Activated effector memory CD4-positive, alpha-beta T cell treated with Interleukin-2 at 50 U/mL for 16 hours (primary cell): ENCODE measurements around the gene NHSL2.
"Not testable (repeated sequence)": the region's sequence is repeated elsewhere in the genome, so short reads cannot be mapped to it uniquely, and the experiment has no call there.

Source experiments
- DNase-seq: peaks from one replicate; pipeline ENCODE4 v3.0.0-alpha.2; 2020

Gene NHSL2

DNA sequence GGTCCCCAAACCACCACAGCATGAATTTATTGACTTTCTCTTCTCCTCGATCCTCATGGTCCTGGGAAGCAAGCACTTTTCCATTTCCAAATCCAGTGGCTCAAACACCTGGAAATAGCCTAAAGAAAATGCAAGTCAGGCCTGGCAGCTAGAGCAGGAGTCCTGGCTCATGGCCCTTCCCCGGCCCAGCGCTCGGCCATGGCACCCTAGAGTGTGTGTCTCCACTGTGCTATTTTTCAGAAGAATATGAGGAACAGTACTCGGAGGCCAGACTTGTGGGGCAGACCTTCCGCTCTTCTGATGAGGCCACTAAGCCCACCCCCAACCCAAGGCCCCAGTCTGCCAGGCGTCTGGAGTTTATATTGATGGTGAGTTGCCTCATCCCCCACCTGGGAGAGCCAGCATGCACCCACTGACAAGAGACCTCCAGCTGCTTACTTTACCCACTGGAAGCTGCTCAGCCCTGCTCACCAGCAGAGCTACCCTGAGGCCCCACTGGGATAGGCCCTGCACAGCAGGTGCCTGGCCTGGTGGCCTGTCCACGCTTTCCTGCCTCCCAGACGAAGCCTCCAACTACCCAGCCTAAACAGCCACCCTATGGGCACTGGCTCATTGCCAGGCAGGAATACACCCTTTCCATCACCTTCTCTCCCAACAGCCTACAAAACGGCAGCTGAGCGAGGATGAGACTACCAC is 223.4 kb downstream of the NHSL2 start:
- no peak for DNase-seq

DNA sequence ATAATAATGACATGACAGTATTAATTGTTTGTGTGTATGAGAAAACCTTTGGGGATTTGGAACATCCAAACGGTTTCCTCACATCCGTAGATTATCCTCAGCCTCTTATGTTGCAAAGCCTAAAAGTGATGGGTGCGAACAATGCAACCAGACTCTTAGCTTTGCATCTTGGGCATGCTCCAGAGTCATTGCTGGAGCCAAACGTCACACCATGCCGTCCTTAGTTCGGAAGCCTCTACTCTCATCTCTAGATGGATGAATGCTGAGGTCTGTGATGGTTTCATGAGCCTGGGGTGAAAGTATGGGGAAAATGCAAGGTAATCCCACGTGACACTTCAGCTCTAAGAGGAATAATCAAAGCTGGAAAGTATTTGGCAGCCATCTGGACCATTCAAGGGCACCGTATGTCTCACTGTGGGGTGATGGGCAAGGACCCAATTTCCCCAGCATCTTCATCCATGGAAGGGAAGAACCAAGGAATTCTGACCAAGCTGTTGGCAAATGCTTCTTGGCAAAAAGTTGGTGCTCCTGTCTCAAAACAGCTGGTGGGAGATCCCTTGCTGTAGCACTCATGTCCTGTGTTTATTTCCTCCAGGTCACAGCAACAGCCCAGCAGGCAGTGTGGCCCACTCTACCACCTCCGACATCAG is 227.3 kb downstream of the NHSL2 start:
- DNase-seq = no peak

DNA sequence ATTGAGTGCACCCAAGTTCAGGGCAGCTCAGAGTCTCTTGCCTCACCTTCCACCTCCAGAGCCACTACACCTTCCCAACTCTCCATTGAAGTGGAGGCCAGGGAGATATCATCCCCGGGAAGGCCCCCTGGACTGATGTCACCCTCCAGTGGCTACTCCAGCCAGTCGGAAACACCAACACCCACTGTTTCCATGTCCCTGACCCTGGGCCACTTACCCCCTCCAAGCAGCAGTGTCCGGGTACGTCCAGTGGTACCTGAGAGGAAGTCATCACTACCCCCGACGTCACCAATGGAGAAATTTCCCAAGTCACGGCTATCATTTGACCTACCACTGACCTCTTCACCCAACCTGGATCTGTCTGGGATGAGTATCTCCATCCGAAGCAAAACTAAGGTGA is 228.9 kb downstream of the NHSL2 start:
- no peak for DNase-seq

DNA sequence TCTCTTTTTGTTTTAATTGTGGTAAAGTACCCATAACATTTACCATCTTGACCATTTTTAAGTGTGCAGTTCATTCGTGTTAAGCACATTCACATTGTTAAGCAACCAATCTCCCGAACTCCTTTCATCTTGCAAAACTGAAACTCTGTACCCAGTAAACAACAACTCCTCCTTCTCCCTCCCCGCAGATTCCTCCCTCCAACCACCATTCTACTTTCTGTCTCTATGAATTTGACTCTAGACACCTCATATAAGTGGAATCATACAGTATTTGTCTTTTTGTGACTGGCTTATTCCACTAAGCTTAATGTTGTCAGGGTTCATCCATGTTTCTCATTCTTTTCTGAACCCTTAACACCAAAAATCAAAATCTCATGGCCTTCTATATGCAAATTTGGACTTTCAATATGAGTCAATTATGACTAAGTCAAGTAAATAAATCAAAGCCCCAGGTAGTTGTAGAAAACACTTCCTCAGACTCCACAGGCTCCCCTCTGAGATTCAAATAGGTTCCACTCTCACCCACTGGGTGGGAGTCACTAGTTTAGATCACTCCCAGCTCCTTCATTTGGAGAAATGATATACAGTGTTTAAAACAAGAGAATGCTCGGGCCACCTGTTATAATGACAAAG is 230.8 kb downstream of the NHSL2 start:
- DNase-seq = no peak

DNA sequence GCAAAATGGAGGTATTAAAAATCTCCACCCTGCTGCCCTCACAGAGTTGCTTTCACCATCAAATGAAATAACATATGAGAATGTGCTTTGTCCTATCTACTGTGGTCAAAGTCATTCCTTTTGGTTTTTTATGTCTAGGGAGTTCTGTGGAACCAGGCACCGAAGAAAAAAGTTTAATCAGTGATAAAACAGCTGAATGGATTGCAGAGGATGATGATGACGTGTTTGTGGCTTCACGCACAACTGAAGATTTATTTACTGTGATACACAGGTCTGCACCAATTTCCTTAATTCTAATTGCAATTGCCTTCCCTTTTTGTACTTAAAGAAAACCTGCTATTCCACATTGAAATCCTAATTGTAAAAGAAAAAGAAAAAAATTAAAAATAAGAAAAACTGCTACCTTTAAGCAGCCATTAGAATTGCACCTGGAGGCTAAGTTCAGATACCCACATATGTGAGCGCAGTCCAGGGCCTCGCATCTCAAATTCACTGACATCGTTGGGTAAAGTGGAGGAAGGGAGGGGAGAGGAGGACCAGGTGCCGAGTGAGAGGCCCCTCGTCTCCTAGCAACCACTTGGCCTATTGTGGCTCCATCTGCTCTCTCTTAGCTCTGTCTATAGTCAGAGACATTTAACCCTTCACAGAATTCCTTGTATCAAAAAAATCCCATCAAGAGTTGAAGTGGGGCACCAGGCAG is 231.6 kb downstream of the NHSL2 start:
- no peak for DNase-seq

DNA sequence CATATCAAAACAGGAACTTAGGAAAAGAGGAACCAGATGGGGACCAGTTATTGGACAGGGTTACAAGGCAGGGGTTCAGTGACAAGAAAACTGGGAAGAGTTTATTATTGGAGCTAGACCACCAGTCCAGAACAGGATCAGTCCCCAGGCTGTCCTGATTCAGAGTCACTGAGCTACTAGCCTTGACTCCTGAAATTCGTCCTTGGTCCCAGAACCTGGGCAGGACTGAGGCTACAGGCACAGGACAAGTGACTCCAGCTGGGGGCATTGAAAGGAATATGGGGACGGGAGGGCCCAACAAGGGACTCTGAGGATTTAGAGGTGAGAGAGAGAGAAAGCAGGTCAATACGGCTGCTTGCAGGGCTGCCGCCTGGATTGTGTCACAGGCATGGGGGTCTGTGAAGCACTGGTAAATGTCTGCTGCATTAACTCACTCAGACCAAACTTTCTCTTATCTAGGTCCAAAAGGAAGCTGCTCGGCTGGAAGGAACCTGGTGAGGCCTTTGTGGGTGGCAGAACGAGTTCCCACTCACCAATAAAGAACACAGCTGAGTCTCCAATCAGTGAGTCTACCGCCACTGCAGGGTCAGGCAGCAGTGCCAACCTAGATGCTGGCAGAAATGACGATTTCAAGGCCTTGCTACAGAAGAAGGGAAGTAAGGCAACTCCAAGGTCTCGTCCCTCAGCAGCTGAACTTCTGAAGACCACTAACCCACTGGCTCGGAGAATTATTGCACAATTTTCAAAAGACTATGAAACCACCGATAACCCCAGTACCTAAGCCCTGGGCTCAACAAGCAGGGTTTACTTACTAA is 232.4 kb downstream of the NHSL2 start:
- no peak for DNase-seq

DNA sequence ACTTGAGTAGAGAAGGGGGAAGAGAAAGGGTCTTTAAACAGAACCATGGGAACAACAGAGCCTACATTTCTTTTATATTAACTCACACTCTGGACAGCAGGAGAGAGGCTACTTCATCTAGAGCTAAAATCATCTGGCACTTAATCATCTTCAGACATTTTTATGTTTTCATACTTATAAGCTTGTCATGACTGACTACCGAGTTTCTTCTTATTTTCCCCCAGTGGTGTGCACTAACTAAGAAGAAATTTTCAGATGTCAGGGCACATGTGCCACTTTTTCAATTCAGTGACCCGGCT is 232.9 kb downstream of the NHSL2 start:
- DNase-seq = no peak

DNA sequence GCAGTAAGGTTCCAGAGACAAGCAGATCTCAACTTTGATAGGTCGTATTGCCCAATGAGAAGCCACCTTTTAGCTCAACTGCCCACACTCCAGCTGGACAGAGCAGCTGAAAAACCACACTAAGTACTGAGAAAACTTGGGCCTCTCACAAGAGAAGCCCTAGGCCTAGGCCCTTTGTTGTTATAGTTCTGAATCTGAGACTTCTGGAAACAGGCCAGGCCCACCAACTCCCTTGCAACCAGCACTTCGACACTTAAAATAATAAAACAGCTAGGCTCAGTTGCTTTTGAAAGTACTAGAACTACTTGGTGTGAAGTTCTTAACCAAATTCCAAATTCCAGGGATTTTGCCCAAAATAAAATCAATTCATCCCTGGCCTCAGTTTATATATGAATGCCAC is 234.5 kb downstream of the NHSL2 start:
- DNase-seq = no peak

DNA sequence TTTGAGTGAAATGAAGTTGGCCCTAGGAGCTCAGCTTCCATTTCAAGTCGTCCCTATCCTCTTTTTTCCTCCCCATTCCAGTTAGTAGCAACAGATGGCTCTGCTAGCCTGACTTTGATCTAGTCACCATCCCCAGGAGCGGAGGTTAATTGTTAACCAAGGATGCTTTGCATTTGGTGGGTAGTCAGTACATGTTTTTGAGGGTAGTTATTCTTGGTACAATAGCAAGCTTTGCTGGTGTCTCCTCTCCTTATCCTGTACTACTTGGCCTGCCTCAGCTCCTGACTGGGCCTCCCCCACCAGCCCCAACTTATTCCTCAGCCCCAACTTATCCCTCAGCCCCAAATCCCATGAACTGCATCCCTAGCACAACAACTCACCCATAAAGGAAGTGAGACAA is 235.9 kb downstream of the NHSL2 start:
- DNase-seq = no peak

DNA sequence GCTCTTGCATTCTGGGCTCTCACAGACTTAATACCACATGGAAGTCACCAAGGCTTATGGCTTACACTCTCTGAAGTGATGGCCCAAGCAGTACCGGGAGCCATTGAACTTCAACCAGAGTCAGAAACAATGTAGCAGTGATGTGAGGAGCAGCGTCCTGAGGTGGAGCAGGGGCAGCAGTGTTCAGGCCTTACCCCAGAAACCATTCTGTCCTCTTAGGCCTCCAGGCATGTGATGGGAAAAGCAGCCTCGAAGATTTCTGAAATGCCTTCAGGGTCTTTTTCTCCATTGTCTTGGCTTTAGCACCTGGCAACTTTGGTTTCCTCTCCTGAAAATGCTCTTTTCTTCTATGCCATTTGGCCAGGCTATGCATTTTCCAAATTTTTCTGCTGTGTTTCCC is 248.1 kb downstream of the NHSL2 start:
- DNase-seq = no peak

DNA sequence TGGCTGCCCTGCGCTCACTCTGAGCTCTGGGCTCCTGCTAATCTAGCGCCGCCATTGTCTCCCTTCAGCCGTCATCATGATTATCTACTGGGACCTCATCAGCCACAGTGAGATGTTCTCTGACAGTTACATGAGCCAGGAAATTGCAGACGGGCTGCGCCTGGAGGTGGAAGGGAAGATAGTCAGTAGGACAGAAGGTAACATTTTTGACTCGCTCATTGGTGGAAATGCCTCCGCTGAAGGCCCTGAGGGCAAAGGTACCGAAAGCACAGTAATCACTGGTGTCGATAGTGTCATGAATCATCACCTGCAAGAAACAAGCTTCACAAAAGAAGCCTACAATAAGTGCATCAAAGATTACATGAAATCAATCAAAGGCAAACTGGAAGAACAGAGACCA is 249.1 kb downstream of the NHSL2 start:
- no peak for DNase-seq

DNA sequence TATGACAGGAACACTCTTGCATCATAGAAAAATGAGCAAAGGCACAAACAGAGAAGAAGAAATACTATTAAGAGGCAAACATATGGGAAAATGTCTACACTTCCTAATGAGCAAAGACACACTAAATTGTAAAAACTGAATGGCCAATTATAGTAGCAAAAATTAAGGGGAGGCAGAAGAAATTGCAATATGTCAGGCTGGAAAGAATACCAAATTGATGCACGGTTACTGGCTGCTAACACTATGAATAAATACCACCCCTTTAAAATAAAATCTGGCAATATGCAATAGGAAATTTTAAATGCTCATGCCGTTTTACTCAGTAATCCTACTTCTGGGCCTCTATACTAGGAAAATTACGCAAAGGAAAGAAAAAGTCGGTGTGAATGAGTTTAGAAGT is 254.9 kb downstream of the NHSL2 start:
- DNase-seq = no peak

DNA sequence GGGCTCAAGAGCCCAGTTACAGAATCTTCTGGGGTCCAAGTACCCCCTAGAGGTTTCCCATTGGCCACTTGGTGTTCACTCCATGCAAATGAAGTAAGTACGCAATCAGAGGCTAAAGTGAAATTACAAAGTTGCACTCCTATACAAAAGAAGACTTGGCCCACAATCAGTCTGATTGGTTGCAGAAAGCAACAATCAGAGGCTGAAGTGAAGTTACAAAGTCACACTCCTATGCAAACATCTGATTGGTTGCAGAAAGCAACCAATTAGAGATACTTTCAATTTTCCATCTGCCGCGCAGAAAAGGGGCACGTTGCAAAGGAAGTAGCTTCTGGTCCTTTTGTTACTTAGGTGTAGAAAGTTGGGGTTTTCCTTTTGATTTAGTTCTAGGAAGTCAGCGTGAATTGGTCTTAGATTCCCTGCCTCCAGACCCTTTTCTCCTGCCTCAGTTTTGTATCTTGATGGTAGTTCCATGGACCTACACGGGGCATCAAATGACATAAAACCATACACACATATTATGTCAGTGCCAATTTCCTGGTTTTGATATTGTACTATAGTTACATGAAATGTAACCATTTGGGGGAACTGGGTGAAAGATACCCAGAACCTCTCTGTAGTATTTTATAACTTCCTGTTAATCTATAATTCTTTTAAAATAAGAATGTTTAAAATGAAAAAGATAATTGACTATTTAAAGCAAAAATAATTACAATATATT is 258.5 kb downstream of the NHSL2 start:
- DNase-seq = peak; percentile 10

DNA sequence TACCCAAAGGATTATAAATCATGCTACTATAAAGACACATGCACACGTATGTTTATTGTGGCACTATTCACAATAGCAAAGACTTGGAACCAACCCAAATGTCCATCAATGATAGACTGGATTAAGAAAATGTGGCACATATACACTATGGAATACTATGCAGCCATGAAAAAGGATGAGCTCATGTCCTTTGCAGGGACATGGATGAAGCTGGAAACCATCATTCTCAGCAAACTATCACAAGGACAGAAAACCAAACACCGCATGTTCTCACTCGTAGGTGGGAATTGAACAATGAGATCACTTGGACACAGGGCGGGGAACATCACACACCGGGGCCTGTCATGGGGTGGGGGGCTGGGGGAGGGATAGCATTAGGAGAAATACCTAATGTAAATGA is 265.6 kb downstream of the NHSL2 start:
- DNase-seq = not testable (repeated sequence)

DNA sequence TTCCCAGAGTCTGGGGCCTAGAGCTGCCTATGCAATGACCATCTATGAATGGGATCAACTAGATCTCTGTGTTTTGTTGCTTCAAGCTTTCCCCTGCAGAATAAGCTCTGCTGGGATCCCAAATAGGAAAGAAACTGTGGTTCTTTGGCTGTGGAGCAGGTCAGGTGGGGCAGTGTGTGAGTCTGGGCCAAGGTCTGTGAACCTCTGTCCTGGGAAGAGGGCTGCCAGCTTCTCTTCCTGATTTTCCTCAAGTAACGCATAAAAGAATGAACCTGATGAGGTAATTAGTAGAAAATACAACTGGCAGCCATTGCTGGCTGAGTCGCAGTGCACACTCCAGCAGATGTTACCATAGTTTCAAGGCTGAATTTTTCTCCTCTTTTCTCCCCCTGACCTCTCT is 266.3 kb downstream of the NHSL2 start:
- no peak for DNase-seq

DNA sequence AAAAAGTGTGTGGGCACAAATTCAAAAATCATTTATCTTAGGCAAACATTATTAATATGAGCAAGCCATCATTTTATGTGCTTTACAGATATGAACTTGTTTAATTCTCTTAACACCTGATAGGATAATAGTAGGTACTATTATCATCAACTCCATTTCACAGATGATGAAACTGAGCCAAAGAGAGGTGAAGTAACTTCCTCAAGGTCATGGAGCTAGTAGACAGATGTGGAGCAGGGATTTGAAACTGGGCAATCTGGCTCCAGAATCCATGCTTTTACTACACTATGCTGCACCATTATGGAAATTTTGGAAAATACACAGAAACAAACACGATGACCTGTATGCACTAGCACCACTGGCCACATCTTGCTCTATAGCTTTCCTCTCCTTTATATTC is 269.9 kb downstream of the NHSL2 start:
- no peak for DNase-seq

DNA sequence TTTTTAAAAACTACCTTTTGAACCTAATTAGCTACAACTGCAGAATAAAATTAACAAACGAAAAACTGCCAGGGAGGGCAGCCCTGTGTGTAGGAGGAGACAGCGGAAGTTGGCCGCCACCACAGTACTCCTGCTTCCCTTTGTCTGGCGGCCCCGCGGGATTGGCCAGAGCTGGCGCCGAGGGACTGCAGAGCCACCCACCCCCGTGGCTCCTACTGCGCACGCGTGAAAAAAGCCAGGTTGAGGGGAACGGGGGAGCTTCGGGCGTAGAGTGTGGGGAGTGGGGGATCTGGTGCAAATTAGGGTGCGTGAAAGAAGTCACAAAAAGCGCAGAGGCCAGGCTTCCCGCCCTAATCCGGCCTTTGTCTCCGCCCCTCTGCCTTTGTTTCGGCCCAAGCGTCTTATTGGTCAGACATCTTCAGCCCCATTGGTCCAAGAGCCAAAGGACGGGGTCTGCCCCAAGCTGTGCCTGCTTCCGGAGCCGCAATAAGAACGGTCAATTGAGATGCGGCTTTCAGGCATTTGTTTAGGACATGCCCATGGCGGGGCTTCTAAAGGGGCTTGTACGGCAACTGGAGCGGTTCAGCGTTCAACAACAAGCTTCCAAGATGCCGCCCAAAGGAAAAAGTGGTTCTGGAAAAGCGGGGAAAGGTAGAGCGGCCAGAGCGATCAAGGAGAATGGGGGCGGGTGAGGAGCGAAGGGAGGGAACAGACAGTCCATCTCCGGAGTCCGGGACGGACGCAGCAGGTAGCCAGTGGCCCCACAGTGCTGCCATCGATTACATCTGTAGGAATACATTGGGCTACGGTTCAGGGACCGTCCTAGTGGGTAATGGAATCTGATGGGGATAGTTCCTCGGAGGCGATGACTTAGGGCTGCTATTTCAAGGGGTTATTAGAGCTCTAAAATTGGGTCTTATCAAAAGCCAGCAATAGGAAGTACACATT is 270.8 kb downstream of the NHSL2 start, which contains the start of gene PIN4:
PIN4 (plus strand) TSS at position 580 of the 948 bp plus-strand sequence; CDS start at position 609, 29 bp downstream.
- peak; percentile 81 for DNase-seq

DNA sequence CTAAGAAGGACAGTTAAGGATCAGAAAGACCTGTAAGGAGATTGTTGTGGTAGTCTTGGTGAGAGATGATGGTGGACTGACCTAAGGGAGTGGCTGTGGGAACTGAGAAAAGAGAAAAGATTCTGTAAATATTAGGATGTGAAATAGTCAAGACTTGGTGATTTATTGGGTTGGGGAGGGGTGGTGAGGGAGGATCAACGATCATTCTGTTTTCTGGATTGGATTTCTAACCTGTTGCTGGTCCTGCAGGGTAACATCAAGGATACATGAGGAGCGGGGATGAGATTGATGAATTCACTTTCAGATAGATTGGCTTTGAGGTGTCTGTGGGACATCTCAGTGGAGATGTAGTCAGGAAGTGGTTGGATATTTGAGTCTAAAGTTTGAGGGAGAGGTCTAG is 272.3 kb downstream of the NHSL2 start:
- DNase-seq = no peak

DNA sequence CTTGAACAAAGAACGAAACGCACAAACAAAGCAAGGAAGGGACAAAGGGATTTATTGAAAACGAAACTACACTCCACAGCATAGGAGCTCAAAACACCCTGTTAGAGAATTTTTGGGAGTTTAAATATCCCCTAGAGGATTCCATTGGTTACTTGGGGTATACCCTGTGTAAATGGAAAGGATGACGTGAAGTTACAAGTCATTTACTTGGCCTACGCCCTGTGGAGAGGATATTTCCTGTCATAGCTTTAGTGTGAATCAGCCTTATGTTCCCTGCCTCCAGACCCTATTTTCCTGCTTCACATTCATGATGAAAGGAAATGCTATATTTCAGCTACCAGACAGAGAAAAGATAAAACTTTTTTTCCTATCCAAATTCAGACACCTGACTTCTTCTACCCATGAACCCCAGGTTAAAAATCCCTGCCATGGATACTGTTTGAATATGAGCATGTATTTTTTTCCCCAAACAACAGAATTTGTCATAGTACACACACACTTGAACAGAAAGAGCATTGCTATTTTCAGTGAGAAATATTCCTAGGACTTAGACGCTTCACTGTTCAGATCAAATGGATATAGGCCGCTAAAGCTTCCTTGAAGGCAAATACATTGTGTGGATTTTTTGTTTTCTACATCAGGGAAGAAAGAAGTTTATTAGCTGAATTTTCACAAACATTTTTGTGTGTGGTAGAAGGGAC is 291.3 kb downstream of the NHSL2 start:
- DNase-seq = no peak
